Activated CD4-positive, alpha-beta T cell treated with anti-CD3 and anti-CD28 coated beads, Interleukin-2, Interleukin-6, amounts not matched to agents 100 ng/mL and 50 ng/mL, durations not matched to agents 16 hours and 8 hours (primary cell): ENCODE measurements around the gene RPL36.

Experiments
- DNase-seq: peaks from one replicate; pipeline ENCODE4 v3.0.0-alpha.2; 2020

The RPL36 gene

DNA sequence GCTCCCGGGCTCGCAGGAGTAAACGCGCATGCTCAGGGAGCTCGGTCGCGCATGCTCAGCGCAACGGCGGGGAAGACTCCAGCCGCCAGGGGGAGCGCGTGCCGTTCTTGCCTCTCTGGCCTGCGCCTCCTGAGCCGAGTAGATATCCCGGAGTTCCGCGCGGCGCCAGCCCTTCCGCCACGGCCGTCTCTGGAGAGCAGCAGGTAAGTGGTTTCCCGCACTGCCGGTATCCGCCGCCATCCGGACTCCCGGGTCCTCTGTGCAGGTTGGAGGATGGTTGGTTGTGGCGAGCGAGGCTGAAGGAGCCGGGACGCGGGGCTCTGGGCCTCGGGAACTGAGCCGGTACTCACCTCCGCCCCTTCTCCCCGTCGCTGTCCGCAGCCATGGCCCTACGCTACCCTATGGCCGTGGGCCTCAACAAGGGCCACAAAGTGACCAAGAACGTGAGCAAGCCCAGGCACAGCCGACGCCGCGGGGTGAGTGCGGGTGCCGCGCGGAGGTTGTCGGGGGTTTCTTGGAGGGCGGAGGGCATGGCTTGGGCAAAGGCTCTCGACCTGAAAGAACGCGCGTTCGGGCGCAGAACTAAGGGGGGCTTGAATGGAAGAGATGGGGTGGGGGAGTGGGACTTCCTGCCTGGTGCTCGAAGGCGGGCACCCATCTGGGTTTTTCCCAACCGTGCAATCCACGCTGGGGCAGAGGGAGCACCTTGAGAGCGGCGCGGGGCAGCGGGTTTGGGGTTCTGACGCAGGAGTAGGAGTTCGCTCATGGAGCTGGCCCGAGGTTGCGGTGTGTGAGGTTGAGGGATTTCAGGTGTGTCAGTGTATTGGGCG, at the start of gene RPL36:
RPL36 (plus strand) TSS at position 171 of the 830 bp plus-strand sequence; CDS start at position 384, 213 bp downstream.
- peak; percentile 99 for DNase-seq

GRCh38 chr19:5641171-5641570, 48.9 kb upstream of the RPL36 start:
- no peak for DNase-seq

GRCh38 chr19:5642204-5642603, 47.9 kb upstream of the RPL36 start:
- no peak for DNase-seq

DNA sequence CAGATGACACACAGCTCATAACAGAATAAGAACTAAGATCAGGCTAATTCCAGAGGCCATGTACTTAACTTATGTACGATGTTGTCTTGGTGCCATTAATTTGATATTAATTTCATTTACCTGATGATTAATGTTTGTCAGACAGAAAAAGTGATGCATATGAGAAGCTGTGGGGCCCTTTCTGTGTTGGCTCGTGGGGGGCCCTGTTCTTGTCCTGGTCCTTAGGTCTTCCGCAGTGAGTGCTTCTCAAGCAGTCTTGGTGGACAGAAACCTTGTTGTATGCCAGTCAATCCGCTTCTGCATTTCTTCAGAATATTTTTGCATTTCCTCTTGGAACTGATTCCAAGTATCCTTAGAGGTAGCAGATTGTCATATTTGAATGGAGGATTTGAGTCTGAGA, 47.0 kb upstream of the RPL36 start:
- DNase-seq: no peak

DNA sequence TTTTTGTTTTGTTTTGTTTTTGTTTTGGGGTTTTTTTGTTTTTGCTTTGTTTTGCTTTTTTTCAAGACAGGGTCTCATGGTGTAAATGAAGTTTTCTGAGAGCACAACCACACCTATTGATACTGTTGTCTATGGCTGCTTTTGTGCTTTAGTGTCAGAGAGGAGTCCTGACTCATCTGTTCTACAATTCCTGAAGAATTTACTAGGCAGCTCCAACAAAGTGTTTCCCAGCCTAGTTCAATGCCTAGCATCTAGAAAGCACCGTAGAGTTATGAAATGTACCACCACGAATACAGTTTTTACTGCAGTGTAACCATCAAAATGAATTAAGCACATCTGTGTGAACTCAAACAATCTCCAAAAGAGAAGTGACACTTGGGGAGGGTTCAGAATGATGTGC, 46.1 kb upstream of the RPL36 start:
- DNase-seq: no peak

GRCh38 chr19:5645409-5645808, 44.7 kb upstream of the RPL36 start:
- no peak for DNase-seq

GRCh38 chr19:5646703-5647102, 43.4 kb upstream of the RPL36 start:
- no peak for DNase-seq

DNA sequence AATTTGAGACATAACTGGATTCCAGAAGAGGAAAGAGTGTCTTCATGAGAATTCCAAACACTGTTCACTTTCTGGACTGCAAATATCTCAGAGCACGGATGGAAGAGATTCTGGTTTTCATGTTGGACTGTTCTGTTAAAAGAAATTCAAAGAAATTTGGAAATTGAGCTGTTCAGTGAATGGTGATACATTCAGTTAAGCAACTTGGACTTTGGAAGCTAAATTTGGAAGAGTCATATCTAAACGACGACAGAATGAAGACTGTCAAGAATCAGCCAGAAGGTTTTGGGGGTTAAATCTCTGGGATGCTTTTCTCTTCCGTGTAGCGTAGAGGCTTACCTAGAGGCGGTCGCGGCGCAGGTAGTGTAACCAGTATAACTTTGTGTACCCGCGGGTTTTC, 41.6 kb upstream of the RPL36 start:
- no peak for DNase-seq

- DNase-seq: no peak
Measured at GRCh38 chr19:5651361-5651760, 38.7 kb upstream of the RPL36 start.

DNA sequence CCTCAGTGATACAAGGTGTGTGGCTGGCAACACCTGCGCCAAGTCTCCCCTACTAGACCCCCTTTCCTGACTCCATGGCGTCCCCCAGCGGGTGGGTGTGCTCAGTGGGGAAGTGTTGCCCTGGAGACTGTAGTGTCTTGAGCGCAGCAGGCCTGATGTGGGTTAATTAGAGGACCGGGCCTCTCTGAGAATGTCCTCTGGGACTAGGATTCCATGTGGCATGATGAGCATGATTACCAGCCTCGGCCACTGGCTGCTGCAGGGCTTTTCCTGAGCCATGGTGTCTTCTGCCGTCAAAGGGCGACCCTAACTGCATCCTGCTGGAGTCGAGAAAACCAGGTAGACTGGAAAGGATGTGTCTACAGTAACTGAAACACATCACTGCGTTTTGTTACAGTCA, 37.8 kb upstream of the RPL36 start:
- no peak for DNase-seq

DNA sequence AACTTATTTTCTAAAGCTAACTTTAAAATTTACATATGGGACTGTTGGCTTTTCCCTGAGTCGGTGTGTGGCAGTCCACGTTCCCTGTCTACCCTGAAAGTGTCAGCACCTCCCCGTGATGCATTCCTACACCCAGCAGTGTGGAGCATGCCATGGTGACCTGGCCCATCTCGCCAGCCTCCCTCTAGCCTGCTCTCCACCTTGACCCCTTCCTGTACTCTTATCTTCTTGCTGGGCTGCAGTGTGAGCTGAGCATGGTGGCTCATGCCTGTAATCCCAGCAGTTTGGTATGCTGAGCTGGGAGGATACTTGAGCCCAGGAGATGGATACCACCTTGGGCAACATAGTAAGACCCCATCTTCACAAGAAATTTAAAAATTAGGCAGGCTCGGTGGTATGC, 35.2 kb upstream of the RPL36 start:
- no peak for DNase-seq

DNA sequence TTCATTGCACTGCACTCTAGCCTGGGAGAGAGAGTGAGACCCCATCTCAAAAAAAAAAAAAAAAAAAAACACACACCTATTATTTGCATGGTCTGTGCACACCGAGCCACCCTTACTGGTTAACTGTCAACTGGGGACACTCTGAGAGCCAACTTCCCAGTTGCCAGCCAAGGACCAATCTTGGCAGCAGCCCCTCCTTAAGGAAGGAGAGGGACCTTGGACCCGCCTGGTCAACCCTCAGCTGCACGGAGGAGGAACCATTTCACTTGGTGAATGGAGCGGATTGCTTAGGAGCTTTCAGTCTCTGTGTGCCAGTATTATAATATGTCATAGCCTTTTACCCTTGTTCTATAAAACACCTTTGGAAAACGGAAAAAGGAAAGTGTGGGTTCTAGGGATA, 34.7 kb upstream of the RPL36 start:
- no peak for DNase-seq

DNA sequence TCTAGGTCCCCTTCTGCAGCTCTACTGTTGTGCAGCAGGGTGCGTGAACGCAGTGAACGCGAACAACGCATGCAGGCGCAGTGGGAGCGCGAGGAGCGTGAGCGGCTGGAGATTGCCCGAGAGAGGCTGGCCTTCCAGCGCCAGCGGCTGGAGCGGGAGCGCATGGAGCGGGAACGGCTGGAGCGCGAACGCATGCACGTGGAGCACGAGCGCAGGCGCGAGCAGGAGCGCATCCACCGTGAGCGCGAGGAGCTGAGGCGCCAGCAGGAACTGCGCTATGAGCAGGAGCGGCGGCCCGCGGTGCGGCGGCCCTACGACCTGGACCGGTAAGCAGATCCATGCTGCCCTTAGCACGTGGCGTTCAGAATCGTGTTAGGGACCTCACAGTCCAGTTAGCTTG, 28.6 kb upstream of the RPL36 start:
- DNase-seq: no peak

DNA sequence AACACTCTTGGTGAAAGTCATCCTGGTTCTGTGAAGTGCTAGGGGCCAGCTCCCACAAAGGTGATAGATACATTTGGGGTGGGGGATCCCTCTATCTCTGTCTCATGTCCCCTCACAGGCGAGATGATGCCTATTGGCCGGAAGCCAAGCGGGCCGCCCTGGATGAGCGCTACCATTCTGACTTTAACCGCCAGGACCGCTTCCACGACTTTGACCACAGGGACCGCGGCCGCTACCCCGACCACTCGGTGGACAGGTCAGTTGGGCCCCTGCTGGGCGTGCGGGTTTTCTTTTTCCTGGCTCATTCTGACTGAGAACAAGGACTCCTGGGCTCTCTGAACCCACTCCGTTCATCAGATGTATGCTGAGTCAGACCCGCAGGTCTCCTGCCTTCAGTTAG, 26.2 kb upstream of the RPL36 start:
- no peak for DNase-seq

- no peak for DNase-seq
Measured at GRCh38 chr19:5664515-5664914, 25.6 kb upstream of the RPL36 start.

DNA sequence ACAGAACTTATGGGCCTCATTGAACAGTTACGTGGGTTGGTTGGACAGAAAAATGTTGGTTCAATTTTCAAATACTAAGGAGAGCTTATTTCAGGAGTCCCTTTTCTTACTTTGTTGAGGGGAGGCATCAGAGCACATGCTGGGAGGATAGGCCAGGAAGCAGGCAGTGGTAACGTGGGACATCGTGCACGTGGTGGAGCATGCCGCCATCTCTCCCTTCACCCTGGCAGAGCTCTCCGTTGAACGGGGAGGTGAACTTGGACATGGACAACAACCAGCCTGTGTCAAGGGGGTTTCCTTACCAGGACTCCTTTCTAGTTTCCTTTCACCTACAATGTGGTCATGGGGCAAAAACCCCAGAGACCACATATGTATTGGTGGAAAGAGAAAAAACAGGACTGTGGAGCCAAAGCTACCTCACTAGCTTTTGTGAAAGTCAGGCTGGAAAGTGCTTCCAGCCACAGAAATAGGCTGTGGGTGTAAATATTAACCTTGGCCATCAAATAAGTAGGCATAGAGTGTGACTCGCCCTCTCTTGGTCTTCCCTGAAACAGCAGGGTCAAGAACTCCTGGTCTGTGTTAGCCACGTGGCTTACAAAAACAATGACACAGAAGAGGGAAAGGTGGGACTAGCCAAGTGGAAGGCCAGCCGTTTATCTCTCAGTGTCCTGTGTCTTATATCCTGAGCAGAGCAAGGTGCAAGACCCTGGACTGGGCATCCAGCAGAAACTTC, 24.1 kb upstream of the RPL36 start:
- DNase-seq: no peak

- DNase-seq: no peak
Measured at GRCh38 chr19:5666921-5667610, 23.0 kb upstream of the RPL36 start.

- DNase-seq: no peak
Measured at GRCh38 chr19:5667751-5668271, 22.3 kb upstream of the RPL36 start.

GRCh38 chr19:5669212-5669611, 20.9 kb upstream of the RPL36 start:
- no peak for DNase-seq

GRCh38 chr19:5671600-5671999, 18.5 kb upstream of the RPL36 start:
- no peak for DNase-seq

GRCh38 chr19:5672708-5673459, 17.2 kb upstream of the RPL36 start:
- DNase-seq: no peak

- no peak for DNase-seq
Measured at GRCh38 chr19:5673752-5674151, 16.3 kb upstream of the RPL36 start.

- DNase-seq: no peak
Measured at GRCh38 chr19:5674714-5675113, 15.4 kb upstream of the RPL36 start.
